Effector memory CD8-positive, alpha-beta T cell (primary cell): Measurements from ENCODE around the gene USP36.
"Not testable (repeated sequence)": the region's sequence is repeated elsewhere in the genome, so short reads cannot be mapped to it uniquely, and the experiment has no call there.

ENCODE experiments used
- ATAC-seq: fragments of 150-1000 bp; cut with Tn5 transposase; replicated peaks from 2 replicates; pipeline ENCODE4 v1.10.0; 2021; ENCODE audit warnings: mild to moderate bottlenecking, moderate library complexity
- DNase-seq, 3 experiments: peaks; one replicate each; pipeline ENCODE4 v3.0.0; 2021
- H3K27ac Mint-ChIP-seq, 2 donors: one replicate each; pipeline ENCODE4 v1.8.0; 2022; ENCODE audit warnings: mild to moderate bottlenecking in 2 of 2, mixed read lengths in 2 of 2, moderate library complexity in 2 of 2
- H3K27me3 Mint-ChIP-seq, 2 donors: one replicate each; pipeline ENCODE4 v1.8.0; 2022; ENCODE audit warnings: mixed read lengths in 2 of 2
- H3K36me3 Mint-ChIP-seq: one replicate; pipeline ENCODE4 v1.8.0; 2022; ENCODE audit warnings: mild to moderate bottlenecking, moderate library complexity, mixed read lengths; ENCODE audit not compliant: insufficient read depth
- H3K4me1 Mint-ChIP-seq, 2 donors: one replicate each; pipeline ENCODE4 v1.8.0; 2022; ENCODE audit warnings: low read depth in 2 of 2, mixed read lengths in 2 of 2
- H3K4me3 Mint-ChIP-seq, 2 donors: one replicate each; pipeline ENCODE4 v1.8.0; 2022; ENCODE audit warnings: mild to moderate bottlenecking in 2 of 2, mixed read lengths in 2 of 2, moderate library complexity in 2 of 2
- H3K9me3 Mint-ChIP-seq, 2 donors: one replicate each; pipeline ENCODE4 v1.8.0; 2022; ENCODE audit warnings: mixed read lengths in 2 of 2

The USP36 gene

DNA sequence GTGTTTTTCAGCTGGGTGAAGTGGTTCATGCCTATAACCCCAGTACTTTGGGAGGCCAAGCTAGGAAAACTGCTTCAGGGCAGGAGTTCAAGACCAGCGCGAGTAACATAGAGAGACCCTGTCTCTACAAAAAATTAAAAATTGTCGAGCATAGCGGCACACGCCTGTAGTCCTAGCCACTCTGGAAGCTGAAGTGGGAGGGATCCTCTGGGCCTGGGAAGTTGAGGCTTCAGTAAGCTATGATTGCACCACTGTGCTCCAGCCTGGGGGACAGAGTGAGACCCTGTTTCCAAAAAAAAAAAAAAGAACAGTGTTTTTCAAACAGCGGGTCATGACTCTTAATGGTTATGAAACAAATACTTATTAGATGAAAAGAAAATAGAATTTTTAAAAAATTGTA lies 56.3 kb downstream of the USP36 start:
- no peak for ATAC-seq
- Mint-ChIP-seq H3K27ac (peak overlapping the region; percentile 89 to 91), H3K36me3 (peaks cover 82% of the 10 kb centered on the region), H3K27me3 (no peaks in the 10 kb centered on the region), H3K4me1 (peaks cover 44 to 46% of the 10 kb centered on the region in 2 donors), H3K4me3 (peak overlapping the region; percentile 87 to 93), H3K9me3 (no peaks in the 10 kb centered on the region)
- DNase-seq, result no peak

GRCh38 chr17:78783711-78784324 lies 56.8 kb downstream of the USP36 start:
- Mint-ChIP-seq H3K9me3 (no peaks in the 10 kb centered on the region), H3K36me3 (peaks cover 82% of the 10 kb centered on the region), H3K27me3 (no peaks in the 10 kb centered on the region), H3K4me3 (peak overlapping the region; percentile 87 to 93), H3K27ac (peak overlapping the region; percentile 89 to 91), H3K4me1 (peaks cover 46 to 47% of the 10 kb centered on the region in 2 donors)
- DNase-seq, result no peak
- no peak for ATAC-seq

DNA sequence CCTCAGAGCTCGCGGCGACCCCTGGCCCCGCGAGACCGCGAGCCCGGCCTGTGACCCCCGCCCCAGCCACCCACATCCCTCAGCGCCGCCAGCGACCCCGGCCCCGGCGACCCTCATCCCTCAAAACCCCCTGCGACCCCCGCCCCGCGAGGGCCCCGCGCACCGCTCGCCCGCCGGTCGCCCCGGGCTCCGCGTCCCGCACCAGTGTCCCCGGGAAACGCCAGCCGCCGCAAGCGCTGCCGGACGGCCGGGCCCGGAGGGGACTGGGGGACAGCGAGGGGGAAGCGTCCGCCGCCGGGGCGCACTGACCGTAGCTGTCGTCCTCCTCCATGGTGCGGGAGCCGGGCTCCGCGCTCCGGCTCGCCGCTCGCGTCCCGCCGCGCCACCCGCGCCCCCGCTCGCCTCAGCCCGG lies 58.7 kb downstream of the USP36 start, which contains the start of gene CYTH1:
Gene CYTH1, minus strand, starts transcription at position 381 of the 412 bp plus-strand sequence. Its CDS starts 50 bp downstream, at position 331.
- ATAC-seq (no peak), DNase-seq (no peak)
- Mint-ChIP-seq H3K27me3 (no peaks in the 10 kb centered on the region), H3K4me3 (peak within 1 kb of the TSS; percentile 87 to 93), H3K36me3 (peaks cover 86% of the 10 kb centered on the region), H3K9me3 (no peaks in the 10 kb centered on the region), H3K4me1 (peaks cover 44% of the 10 kb centered on the region in 2 donors), H3K27ac (peak within 1 kb of the TSS; percentile 94 to 97)

DNA sequence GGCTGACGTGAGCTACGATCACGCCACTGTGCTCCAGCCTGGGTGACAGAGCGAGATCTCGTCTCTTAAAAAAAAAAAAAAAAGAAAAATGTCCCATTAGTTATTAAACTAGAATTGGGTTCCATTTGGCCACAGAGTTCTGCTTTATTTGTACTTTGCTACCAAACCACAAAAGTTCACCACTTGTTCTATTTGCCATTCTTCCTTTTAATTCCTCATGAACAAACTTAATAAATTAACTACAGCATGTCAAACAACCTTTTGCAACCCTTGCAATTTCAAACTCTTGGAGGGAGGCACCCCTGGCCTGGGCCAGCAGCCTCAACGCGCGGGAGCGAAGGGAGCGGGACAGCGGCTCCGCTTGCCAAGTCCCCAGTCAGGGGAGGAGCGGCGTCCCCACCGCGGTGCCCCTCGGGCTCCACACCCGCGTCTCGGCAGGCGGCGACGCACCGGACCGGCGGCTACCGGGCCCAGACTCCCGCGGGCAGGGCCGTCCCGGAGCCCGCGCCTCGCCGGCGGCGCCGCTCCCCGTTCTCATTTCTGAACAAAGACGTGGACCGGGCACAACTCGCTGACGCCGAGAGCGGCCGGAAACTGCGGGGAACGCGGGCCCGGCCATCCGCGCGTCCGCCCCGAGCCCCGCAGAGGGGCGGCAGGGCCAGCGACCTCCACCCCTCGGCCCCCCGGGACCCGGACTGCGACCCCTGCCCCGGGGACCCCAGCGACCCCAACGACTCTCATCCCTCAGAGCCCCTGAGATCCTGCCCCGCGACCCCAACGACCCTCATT lies 59.3 kb downstream of the USP36 start:
- Mint-ChIP-seq H3K36me3 (peaks cover 88% of the 10 kb centered on the region), H3K4me1 (peaks cover 43 to 44% of the 10 kb centered on the region in 2 donors), H3K27ac (peak overlapping the region; percentile 94 to 97), H3K4me3 (peak overlapping the region; percentile 87 to 93), H3K9me3 (no peaks in the 10 kb centered on the region), H3K27me3 (no peaks in the 10 kb centered on the region)
- DNase-seq (peak in 2 of 3 experiments; percentile 40 to 49), ATAC-seq (peak; percentile 11)

GRCh38 chr17:78780335-78780734 lies 60.3 kb downstream of the USP36 start:
- Mint-ChIP-seq H3K9me3 (no peaks in the 10 kb centered on the region), H3K27me3 (no peaks in the 10 kb centered on the region), H3K4me3 (peak overlapping the region; percentile 87 to 93), H3K36me3 (peaks cover 97% of the 10 kb centered on the region), H3K4me1 (peaks cover 40 to 43% of the 10 kb centered on the region in 2 donors), H3K27ac (peak overlapping the region; percentile 94 to 97)
- peak; percentile 9 for ATAC-seq
- DNase-seq, result no peak

DNA sequence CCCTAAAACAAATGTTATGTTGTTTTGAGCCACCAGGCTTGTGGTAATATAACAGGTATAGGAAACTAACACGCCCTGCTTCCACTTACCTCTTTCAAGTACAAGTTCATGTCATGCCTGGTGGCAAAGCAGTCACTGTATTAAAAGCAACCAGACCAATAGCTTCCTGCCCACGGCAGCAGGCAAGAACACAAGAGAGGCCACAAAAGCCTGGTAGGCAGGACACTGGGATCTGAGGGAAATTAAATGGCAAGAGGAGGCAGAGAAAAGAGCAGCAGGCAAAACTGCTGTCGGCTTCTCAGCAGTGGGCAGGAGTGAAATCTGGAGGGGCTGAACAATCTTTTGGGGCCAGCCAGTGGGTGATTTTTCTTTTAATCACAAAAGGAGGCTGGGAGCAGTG lies 60.8 kb downstream of the USP36 start:
- peaks cover 97% of the 10 kb centered on the region for H3K36me3 Mint-ChIP-seq
- no peaks in the 10 kb centered on the region for H3K27me3 Mint-ChIP-seq
- no peaks in the 10 kb centered on the region for H3K9me3 Mint-ChIP-seq
- DNase-seq, result peak; percentile 60 to 67 (median 67)
- H3K27ac Mint-ChIP-seq, result peak overlapping the region; percentile 94 to 97
- peaks cover 39 to 42% of the 10 kb centered on the region in 2 donors for H3K4me1 Mint-ChIP-seq
- ATAC-seq, result peak; percentile 52
- peak overlapping the region; percentile 87 to 93 for H3K4me3 Mint-ChIP-seq

DNA sequence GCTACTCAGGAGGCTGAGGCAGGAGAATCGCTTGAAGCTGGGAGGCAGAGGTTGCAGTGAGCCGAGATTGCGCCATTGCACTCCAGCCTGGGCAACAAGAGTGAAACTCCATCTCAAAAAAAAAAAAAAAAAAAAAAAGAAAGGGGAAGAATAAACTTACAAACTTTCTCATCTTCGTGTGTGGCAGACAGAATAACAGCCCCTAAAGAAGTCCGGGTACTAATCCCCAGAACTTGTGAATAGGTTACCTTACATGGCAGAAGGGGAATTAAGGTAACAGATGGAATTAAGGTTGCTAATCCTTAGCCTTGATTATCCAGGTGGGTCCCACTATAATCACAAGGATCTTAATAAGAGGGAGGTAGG lies 61.3 kb downstream of the USP36 start:
- peak overlapping the region; percentile 94 to 97 for H3K27ac Mint-ChIP-seq
- peak overlapping the region; percentile 87 to 93 for H3K4me3 Mint-ChIP-seq
- H3K36me3 Mint-ChIP-seq, result peaks cover 96% of the 10 kb centered on the region
- not testable (repeated sequence) for H3K9me3 Mint-ChIP-seq, DNase-seq, H3K27me3 Mint-ChIP-seq, ATAC-seq
- H3K4me1 Mint-ChIP-seq, result peaks cover 43 to 45% of the 10 kb centered on the region in 2 donors

DNA sequence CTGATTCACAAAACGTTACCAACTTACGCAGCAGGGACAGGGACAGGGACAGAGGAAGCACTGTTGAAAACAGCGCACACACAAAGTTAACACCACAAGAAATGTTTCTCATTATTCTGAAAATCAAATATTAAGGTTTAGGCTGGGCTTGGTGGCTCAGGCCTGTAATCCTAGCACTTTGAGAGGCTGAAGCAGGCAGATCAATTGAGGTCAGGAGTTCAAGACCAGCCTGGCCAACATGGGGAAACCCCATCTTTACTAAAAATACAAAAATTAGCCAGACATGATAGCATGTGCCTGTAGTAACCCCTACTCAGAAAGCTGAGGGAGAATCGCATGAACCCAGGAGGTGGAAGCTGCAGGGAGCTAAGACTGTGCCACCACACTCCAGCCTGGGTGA lies 62.7 kb downstream of the USP36 start:
- no peaks in the 10 kb centered on the region for H3K27me3 Mint-ChIP-seq
- DNase-seq, result no peak
- H3K27ac Mint-ChIP-seq, result peak overlapping the region; percentile 94 to 97
- no peaks in the 10 kb centered on the region for H3K9me3 Mint-ChIP-seq
- H3K4me1 Mint-ChIP-seq, result peaks cover 40 to 44% of the 10 kb centered on the region in 2 donors
- H3K4me3 Mint-ChIP-seq, result peak overlapping the region; percentile 87 to 93
- peaks cover 82% of the 10 kb centered on the region for H3K36me3 Mint-ChIP-seq
- ATAC-seq, result peak; percentile 4

- H3K36me3 Mint-ChIP-seq, result peaks cover 56% of the 10 kb centered on the region
- peak; percentile 58 to 66 (median 60) for DNase-seq
- no peaks in the 10 kb centered on the region for H3K27me3 Mint-ChIP-seq
- H3K27ac Mint-ChIP-seq, result peak overlapping the region; percentile 94 to 97
- peaks cover 51 to 58% of the 10 kb centered on the region in 2 donors for H3K4me1 Mint-ChIP-seq
- peak overlapping the region; percentile 87 to 90 for H3K4me3 Mint-ChIP-seq
- H3K9me3 Mint-ChIP-seq, result no peaks in the 10 kb centered on the region
- ATAC-seq, result peak; percentile 71
Observed at GRCh38 chr17:78774956-78775571, 65.5 kb downstream of the USP36 start.

DNA sequence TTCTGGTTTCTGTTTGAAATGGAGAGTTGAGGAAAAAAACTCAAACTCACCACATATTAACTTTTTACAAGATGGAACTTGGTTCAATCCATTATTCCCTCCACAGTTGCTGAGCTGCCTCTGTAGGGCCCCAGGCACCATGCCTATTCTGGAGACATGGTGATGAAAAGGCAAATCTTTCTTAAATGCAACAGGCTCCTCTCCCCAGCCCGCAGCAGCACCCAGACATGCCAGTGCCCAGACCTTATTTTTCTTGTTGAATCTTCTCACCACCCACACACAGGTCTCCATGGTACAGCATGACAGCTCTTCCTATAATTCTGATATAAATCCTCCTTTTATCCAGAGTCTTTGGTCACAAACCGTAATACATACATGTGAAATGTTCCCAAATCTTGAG lies 66.2 kb downstream of the USP36 start:
- ATAC-seq, result peak; percentile 24
- H3K27ac Mint-ChIP-seq, result peak overlapping the region; percentile 94 to 97
- no peaks in the 10 kb centered on the region for H3K9me3 Mint-ChIP-seq
- no peak for DNase-seq
- H3K36me3 Mint-ChIP-seq, result peaks cover 50% of the 10 kb centered on the region
- no peaks in the 10 kb centered on the region for H3K27me3 Mint-ChIP-seq
- peak overlapping the region; percentile 87 to 90 for H3K4me3 Mint-ChIP-seq
- peaks cover 45 to 51% of the 10 kb centered on the region in 2 donors for H3K4me1 Mint-ChIP-seq

- Mint-ChIP-seq H3K9me3 (no peaks in the 10 kb centered on the region), H3K4me3 (peak overlapping the region; percentile 78 to 83), H3K36me3 (peaks cover 25% of the 10 kb centered on the region), H3K27me3 (no peaks in the 10 kb centered on the region), H3K27ac (peak overlapping the region in 1 of 2 donors; percentile 90), H3K4me1 (peaks cover 37 to 44% of the 10 kb centered on the region in 2 donors)
- ATAC-seq (no peak), DNase-seq (no peak)
Observed at GRCh38 chr17:78771758-78772382, 68.7 kb downstream of the USP36 start.

- no peaks in the 10 kb centered on the region for H3K9me3 Mint-ChIP-seq
- no peak overlapping the region for H3K27ac Mint-ChIP-seq
Observed at GRCh38 chr17:78769196-78769773, 71.3 kb downstream of the USP36 start.

GRCh38 chr17:78767806-78768205 lies 72.8 kb downstream of the USP36 start:
- DNase-seq, result no peak
- H3K4me1 Mint-ChIP-seq, result peaks cover 33 to 42% of the 10 kb centered on the region in 2 donors

More at GRCh38 chr17:78769196-78769773, 71.3 kb downstream of the USP36 start:
- no peaks in the 10 kb centered on the region for H3K27me3 Mint-ChIP-seq
- peak; percentile 47 for ATAC-seq
- H3K4me1 Mint-ChIP-seq, result peaks cover 33 to 38% of the 10 kb centered on the region in 2 donors
- DNase-seq, result no peak
- H3K4me3 Mint-ChIP-seq, result no peak overlapping the region
- H3K36me3 Mint-ChIP-seq, result peaks cover 3% of the 10 kb centered on the region

More at GRCh38 chr17:78767806-78768205, 72.8 kb downstream of the USP36 start:
- no peaks in the 10 kb centered on the region for H3K27me3 Mint-ChIP-seq
- peaks cover 3% of the 10 kb centered on the region for H3K36me3 Mint-ChIP-seq
- no peak overlapping the region for H3K4me3 Mint-ChIP-seq
- no peak for ATAC-seq
- no peak overlapping the region for H3K27ac Mint-ChIP-seq
- H3K9me3 Mint-ChIP-seq, result no peaks in the 10 kb centered on the region
